ENCODE results near the gene ISCA1.

DNA sequence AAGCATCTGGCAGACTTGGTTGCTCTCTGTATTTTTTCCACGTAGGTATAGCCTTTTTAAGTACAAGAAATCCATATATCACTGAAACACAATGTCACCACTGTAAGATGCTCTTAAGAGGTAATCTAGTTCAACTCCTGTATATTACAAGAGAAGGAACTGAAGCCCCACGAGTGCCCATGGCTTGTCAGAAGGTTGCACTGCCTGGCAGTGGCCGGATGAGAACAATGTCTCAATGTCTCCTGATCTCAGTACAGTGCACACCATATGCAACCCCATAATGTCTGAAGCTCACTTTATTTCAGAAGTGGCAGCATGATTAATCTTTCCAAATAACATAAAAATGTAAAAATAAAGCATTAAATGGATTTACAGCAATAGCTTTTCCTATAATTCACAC lies 44.2 kb upstream of the ISCA1 start:
- TF ChIP-seq, protein P1, sequence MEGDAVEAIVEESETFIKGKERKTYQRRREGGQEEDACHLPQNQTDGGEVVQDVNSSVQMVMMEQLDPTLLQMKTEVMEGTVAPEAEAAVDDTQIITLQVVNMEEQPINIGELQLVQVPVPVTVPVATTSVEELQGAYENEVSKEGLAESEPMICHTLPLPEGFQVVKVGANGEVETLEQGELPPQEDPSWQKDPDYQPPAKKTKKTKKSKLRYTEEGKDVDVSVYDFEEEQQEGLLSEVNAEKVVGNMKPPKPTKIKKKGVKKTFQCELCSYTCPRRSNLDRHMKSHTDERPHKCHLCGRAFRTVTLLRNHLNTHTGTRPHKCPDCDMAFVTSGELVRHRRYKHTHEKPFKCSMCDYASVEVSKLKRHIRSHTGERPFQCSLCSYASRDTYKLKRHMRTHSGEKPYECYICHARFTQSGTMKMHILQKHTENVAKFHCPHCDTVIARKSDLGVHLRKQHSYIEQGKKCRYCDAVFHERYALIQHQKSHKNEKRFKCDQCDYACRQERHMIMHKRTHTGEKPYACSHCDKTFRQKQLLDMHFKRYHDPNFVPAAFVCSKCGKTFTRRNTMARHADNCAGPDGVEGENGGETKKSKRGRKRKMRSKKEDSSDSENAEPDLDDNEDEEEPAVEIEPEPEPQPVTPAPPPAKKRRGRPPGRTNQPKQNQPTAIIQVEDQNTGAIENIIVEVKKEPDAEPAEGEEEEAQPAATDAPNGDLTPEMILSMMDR (tag by site-specific recombination; IDR thresholded peaks at IDR 0.05): no peak
- TF ChIP-seq PRDM1 (tag by site-specific recombination; IDR thresholded peaks at IDR 0.05) (no peak), ZNF416 (tag by site-specific recombination; IDR thresholded peaks at IDR 0.05) (no peak), ZBTB21 (tag by site-specific recombination; IDR thresholded peaks at IDR 0.05) (no peak), SP2 (tag by site-specific recombination; IDR thresholded peaks at IDR 0.05) (no peak)
